Superior temporal gyrus (tissue), 1 donor: ENCODE results near the gene MRGPRG.

ENCODE experiments used
- DNase-seq: peaks from one replicate; pipeline ENCODE4 v3.0.0-alpha.2; 2016; ENCODE audit errors: extremely low spot score

MRGPRG gene

GRCh38 chr11:3195251-3196160, 23.1 kb downstream of the MRGPRG start:
- no peak for DNase-seq

- no peak for DNase-seq
Measured at GRCh38 chr11:3194016-3194816, 24.4 kb downstream of the MRGPRG start.

GRCh38 chr11:3193373-3194015, 25.1 kb downstream of the MRGPRG start:
- no peak for DNase-seq

GRCh38 chr11:3192511-3193372, 25.9 kb downstream of the MRGPRG start:
- no peak for DNase-seq

- no peak for DNase-seq
Measured at GRCh38 chr11:3191586-3192324, 26.9 kb downstream of the MRGPRG start.

GRCh38 chr11:3190600-3190999, 28.0 kb downstream of the MRGPRG start:
- no peak for DNase-seq

- no peak for DNase-seq
Measured at GRCh38 chr11:3189886-3190583, 28.6 kb downstream of the MRGPRG start.

- DNase-seq: no peak
Measured at GRCh38 chr11:3189196-3189843, 29.3 kb downstream of the MRGPRG start.

- no peak for DNase-seq
Measured at GRCh38 chr11:3188496-3189195, 30.0 kb downstream of the MRGPRG start.

- DNase-seq: no peak
Measured at GRCh38 chr11:3186166-3186953, 32.3 kb downstream of the MRGPRG start.

- DNase-seq: no peak
Measured at GRCh38 chr11:3184732-3185347, 33.8 kb downstream of the MRGPRG start.

GRCh38 chr11:3183523-3183922, 35.1 kb downstream of the MRGPRG start:
- no peak for DNase-seq

- DNase-seq: no peak
Measured at GRCh38 chr11:3182462-3182852, 36.2 kb downstream of the MRGPRG start.

- no peak for DNase-seq
Measured at GRCh38 chr11:3181725-3182461, 36.7 kb downstream of the MRGPRG start.

- DNase-seq: no peak
Measured at GRCh38 chr11:3180869-3181268, 37.7 kb downstream of the MRGPRG start.

GRCh38 chr11:3178349-3178748, 40.3 kb downstream of the MRGPRG start:
- DNase-seq: no peak

- no peak for DNase-seq
Measured at GRCh38 chr11:3177931-3178330, 40.7 kb downstream of the MRGPRG start.
